VCaP (cell line): Measurements from ENCODE around the gene SPATA25.
A peak's percentile ranks its signal among the peaks of the same experiment; 100 is the strongest.

Experiments used
- H3K27ac ChIP-seq: fragments of 450-650 bp; 2 replicates; pipeline ENCODE4 v1.5.1; 2017
- TF ChIP-seq, protein P1 (sequence below): fragments of 450-650 bp; conservative IDR thresholded peaks from 2 replicates; pipeline ENCODE4 v1.5.1; 2017; ENCODE audit warnings: mild to moderate bottlenecking, moderate library complexity

Gene SPATA25

DNA sequence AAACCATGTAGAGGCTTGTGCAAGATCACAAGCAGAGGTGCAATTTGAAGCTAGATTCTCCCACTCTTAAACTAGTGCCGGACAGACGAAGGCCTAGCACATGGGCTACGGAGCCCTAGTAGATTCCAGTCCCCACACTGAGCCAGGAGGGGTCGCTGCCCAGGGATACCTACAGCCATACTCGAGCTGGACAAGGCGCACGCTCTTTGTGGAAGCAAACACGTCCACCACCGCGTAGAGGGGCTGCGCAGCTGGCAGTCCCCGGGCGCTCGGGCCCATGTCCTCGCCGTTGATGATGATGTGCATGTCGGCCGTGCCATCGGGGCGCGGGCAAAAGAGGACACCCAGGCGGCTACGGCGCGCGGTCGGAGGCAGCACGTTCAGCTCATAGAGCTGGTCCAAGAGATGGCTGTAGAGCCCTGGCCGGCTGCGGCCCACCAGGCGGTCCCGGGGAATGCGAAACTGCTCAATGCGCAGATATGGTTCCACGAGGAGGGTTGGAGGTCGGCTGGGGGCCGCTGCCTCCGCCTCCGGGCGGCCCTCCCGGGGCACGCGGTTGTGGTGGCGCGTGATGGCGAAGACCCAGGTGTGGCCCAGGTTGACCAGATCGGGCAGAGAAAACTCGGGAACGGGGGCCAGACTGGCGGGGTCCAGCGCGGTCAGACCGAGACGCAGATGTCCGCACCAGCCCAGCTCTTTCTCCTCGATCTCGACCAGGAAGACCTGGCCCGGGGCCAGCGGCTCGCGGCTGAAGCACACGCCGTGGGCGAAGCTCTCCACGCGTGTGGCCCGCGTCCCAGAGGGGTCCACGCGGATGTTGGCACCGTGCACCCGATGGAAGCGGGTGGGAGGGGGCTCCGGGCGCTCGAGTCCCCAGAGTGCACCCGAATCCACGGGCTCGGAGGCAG, 2.9 kb upstream of the SPATA25 start:
- H3K27ac ChIP-seq = peak overlapping the region; percentile 81
- TF ChIP-seq, protein P1, sequence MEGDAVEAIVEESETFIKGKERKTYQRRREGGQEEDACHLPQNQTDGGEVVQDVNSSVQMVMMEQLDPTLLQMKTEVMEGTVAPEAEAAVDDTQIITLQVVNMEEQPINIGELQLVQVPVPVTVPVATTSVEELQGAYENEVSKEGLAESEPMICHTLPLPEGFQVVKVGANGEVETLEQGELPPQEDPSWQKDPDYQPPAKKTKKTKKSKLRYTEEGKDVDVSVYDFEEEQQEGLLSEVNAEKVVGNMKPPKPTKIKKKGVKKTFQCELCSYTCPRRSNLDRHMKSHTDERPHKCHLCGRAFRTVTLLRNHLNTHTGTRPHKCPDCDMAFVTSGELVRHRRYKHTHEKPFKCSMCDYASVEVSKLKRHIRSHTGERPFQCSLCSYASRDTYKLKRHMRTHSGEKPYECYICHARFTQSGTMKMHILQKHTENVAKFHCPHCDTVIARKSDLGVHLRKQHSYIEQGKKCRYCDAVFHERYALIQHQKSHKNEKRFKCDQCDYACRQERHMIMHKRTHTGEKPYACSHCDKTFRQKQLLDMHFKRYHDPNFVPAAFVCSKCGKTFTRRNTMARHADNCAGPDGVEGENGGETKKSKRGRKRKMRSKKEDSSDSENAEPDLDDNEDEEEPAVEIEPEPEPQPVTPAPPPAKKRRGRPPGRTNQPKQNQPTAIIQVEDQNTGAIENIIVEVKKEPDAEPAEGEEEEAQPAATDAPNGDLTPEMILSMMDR = no peak

DNA sequence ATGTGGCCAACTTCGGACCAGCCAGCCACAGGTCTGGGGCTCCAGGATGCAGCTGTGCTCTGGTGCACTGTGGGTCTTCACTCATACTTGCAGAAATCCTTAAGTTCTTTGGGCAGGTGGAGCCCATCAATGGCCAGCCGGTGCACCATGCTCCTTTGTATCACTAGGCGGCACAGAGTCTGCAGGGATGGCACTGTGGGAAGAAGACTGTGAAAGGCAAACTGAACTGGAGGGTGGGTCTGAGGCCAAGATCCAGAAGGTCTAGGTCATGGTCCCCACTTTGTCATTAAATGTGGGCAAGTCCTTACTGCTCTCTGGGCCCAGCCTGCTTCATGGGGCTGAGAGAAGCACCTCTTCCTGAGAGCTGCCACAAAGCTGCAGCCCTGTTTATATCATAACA, 1.3 kb upstream of the SPATA25 start:
- TF ChIP-seq, protein P1 = no peak
- H3K27ac ChIP-seq = no peak overlapping the region

DNA sequence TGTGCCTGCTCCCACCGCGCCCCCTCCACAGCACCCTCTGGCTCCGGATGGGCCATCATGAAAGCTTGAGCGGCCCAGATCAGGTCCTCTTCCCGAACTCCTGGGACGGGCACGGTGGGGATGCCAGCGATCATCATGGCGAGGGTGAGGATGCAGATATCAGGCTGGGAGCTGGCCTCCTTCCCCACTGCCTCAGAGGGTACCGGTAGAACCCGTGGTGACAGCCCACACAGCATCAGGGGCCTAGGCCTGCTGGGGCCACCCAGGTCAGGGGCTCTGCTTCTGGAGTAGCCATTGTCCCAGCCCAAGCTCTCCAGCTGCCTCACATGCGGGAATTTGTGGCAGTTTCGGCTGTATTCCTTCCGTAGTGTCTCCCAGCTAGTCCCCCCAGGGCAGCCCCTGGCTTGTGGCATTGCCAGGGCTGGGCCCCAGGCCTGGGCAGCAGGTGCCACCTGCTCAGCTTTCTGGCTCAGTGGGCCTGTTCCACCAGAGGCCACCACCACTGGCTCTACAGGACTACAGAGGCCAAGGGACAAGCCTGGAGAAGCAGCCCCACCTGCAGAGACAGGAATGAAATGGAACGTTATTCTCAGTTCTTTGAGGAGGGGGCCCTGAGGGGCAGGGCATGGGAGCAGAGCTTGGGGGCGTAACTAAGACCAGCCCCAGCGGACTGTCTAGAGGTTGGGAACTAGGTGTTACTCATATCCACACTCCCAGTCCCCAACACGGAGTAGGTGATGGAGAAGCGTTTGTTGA, 654 bp downstream of the SPATA25 start:
- no peak overlapping the region for H3K27ac ChIP-seq
- TF ChIP-seq, protein P1 = no peak

DNA sequence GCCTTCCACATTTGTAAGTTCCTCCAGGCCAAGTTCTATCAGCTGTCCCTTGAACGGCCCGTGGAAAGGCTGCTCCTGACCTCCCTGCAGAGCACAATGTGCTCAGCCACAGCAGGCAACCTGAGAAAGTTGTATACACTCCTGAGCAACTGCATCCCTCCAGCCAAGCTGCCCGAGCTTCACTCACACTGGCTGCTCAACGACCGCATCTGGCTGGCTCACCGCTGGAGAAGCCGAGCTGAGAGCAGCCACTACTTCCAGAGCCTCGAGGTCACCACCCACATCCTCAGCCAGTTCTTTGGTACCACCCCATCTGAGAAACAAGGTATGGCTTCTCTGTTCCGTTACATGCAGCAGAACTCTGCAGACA, 4.3 kb downstream of the SPATA25 start:
- no peak overlapping the region for H3K27ac ChIP-seq
- TF ChIP-seq, protein P1 = no peak

DNA sequence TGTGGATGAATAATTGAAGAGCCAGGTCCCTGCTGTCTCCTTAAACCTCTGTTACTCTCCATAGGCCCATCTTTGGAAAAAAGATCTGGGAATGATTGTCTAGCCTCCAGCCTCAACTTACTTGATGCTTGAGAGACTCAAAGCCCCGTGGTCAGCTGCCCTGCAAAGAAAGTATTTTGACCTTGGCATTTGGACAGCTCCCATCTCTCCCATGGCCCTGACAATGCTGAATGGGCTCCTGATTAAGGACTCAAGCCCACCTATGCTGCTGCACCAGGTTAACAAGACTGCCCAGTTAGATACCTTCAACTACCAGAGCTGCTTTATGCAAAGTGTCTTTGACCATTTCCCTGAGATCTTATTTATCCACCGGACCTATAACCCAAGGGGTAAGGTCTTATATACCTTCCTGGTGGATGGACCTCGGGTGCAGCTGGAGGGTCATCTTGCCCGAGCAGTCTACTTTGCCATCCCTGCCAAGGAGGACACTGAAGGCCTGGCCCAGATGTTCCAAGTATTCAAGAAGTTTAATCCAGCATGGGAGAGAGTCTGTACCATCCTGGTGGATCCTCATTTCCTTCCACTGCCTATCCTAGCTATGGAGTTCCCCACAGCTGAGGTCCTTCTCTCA, 4.8 kb downstream of the SPATA25 start:
- TF ChIP-seq, protein P1 = no peak
- no peak overlapping the region for H3K27ac ChIP-seq

DNA sequence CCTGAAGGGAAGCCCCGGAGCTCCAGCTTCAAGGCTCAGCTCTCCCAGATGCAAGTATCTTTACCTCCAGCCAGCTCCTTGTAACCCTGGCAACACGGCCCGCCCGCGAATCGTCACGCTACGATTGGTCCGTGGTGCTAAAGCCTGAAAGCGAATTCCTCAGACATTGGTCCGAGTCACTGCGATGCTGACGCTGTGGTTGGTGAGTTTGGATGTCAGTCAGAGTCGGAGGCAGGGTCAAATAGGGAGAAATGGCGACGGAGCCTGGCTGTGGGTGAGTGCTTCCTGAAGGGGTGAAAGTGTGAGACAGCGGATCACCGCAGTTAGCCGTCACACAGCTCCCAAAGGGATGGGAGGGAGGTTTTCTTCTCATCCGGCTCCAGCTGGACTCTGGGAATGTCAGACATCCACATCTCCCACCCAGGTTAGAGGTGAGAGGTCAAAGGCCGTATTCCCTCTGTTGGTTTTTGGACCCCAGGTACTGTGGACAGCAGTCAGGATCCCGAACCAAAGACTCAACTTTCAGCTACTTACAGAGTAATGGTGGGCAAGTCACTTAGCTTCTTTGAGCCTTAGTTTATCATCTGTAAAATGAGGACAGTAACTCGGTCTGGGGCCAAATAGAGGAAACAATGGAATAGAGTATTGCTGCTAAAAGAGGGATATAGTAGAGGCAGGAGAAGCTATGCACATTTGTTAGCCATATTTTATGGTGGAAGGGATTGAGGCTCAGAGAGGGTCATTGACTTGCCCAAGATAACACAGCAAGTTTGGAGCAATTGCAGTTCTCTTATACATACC, 6.2 kb downstream of the SPATA25 start, which contains the start of gene ZSWIM1:
TSS of gene ZSWIM1 (plus strand) at position 240 of the 801 bp plus-strand sequence. CDS start 1,366 bp downstream, outside the sequence.
- TF ChIP-seq, protein P1 = no peak
- H3K27ac ChIP-seq = peak within 1 kb of the TSS; percentile 77
